ENCODE data around the gene MEI1. TPM values are rescaled to one million over a fixed set of nuclear protein-coding genes. Genes with fewer than 3 reads are reported as not detected.

Gene MEI1
- polyA plus RNA-seq, 1 donor, result 4.6 TPM

- no peak for DNase-seq
Measured at GRCh38 chr22:41782316-41782715, 83.0 kb downstream of the MEI1 start.

GRCh38 chr22:41782751-41783150, 83.4 kb downstream of the MEI1 start:
- no peak for DNase-seq

- DNase-seq, result no peak
Measured at GRCh38 chr22:41787331-41787730, 88.0 kb downstream of the MEI1 start.

GRCh38 chr22:41793871-41794270, 94.6 kb downstream of the MEI1 start:
- no peak for DNase-seq

- no peak for DNase-seq
Measured at GRCh38 chr22:41798736-41799135, 99.4 kb downstream of the MEI1 start.

- no peak for DNase-seq
Measured at GRCh38 chr22:41799486-41800347, 100.4 kb downstream of the MEI1 start.

GRCh38 chr22:41800348-41801146, 101.2 kb downstream of the MEI1 start, which contains the start of gene CCDC134:
Gene CCDC134 (plus strand): TSS chr22:41800679. CDS start chr22:41808891, 8,212 bp downstream.
- DNase-seq, result peak; percentile 87

GRCh38 chr22:41801147-41801819, 102.0 kb downstream of the MEI1 start:
- DNase-seq, result no peak

GRCh38 chr22:41801886-41802285, 102.6 kb downstream of the MEI1 start:
- no peak for DNase-seq

- no peak for DNase-seq
Measured at GRCh38 chr22:41805639-41806038, 106.3 kb downstream of the MEI1 start.

GRCh38 chr22:41808400-41808799, 109.1 kb downstream of the MEI1 start:
- no peak for DNase-seq

- no peak for DNase-seq
Measured at GRCh38 chr22:41810022-41810421, 110.7 kb downstream of the MEI1 start.

GRCh38 chr22:41812805-41813545, 113.7 kb downstream of the MEI1 start:
- DNase-seq, result no peak

GRCh38 chr22:41813726-41814410, 114.6 kb downstream of the MEI1 start:
- no peak for DNase-seq

GRCh38 chr22:41815716-41816115, 116.4 kb downstream of the MEI1 start:
- DNase-seq, result no peak

- DNase-seq, result no peak
Measured at GRCh38 chr22:41816241-41816640, 116.9 kb downstream of the MEI1 start.

GRCh38 chr22:41816871-41817270, 117.6 kb downstream of the MEI1 start:
- no peak for DNase-seq

GRCh38 chr22:41818011-41818410, 118.7 kb downstream of the MEI1 start:
- no peak for DNase-seq

- DNase-seq, result no peak
Measured at GRCh38 chr22:41818596-41818995, 119.3 kb downstream of the MEI1 start.

GRCh38 chr22:41819257-41819656, 120.0 kb downstream of the MEI1 start:
- no peak for DNase-seq

GRCh38 chr22:41820447-41820846, 121.1 kb downstream of the MEI1 start:
- no peak for DNase-seq

All from left kidney (tissue), 2 donors.